Measurements from ENCODE around the gene GEMIN5. TPM values are rescaled to one million over a fixed set of nuclear protein-coding genes. Genes with fewer than 3 reads are reported as not detected.

GEMIN5 gene
- total and polyA plus RNA-seq, 2 of the 8 experiments (the other 6 are each of a cell fraction or from before 2014, with no cell fraction given), result 12.8 to 47.0 TPM

GRCh38 chr5:154863291-154864080 is 74.5 kb downstream of the GEMIN5 start:
- no peaks in the 10 kb centered on the region for H3K27me3 ChIP-seq (replicated peaks in 1 of 4; ENCODE audit: control insufficient read depth in 3 of 4, extremely low read depth in 1 of 4, insufficient read depth in 3 of 4, low read length in 3 of 4)
- no peak overlapping the region for H2BK15ac ChIP-seq (ENCODE audit: low read length)
- no peak for DNase-seq (ENCODE audit: low read depth in 1 of 2, low spot score in 2 of 2)
- no peak overlapping the region; the same call in 1 of the 2 replicates for H3K27ac ChIP-seq (ENCODE audit: low read depth, low read length)
- H3K4me2 ChIP-seq (ENCODE audit: insufficient read depth in 1 of 2, low read depth in 2 of 2, low read length in 2 of 2), result no peak overlapping the region
- POLR2A ChIA-PET (ENCODE audit: partially characterized antibody), result interaction anchor here (1.0 kb wide), 1 partner anchor 10 kb away, joined by 3 read pairs; no protein-coding TSS in a partner anchor
- H3K56ac ChIP-seq (replicated peaks; ENCODE audit: insufficient read length, low read depth, low read length), result no peak overlapping the region
- H4K8ac ChIP-seq (ENCODE audit: extremely low read depth, insufficient read depth, low read length), result no peak overlapping the region
- H3K4ac ChIP-seq (replicated peaks; ENCODE audit: insufficient read length, low read depth, low read length), result no peak overlapping the region
- no peak overlapping the region for H2BK20ac ChIP-seq (ENCODE audit: low read length)
- H2AFZ ChIP-seq (ENCODE audit: low read length), result no peak overlapping the region
- H3K18ac ChIP-seq (ENCODE audit: extremely low read depth, low read length), result no peak overlapping the region
- FAIRE-seq, result no peak
- H3K14ac ChIP-seq (ENCODE audit: insufficient read length), result no peak overlapping the region
- no peak overlapping the region for H3K4me3 ChIP-seq (ENCODE audit: extremely low read depth in 1 of 4, insufficient read depth in 2 of 4, low read depth in 3 of 4, low read length in 4 of 4)
- no peaks in the 10 kb centered on the region; the same call in 1 of the 2 replicates for H3K23me2 ChIP-seq (ENCODE audit: low read depth, low read length)
- 92% methylated on average over 7 of the region's 7 CpGs; no CpG with 5 or more reads in 1 of the 2 experiments for WGBS, 2 experiments (ENCODE audit: extremely low coverage in 1 of 2, insufficient coverage in 1 of 2, insufficient read length in 1 of 2, insufficient replicate concordance in 2 of 2, low coverage in 1 of 2, low lambda C conversion rate in 2 of 2, missing lambda C conversion rate in 1 of 2)
- no peak overlapping the region for H3K9ac ChIP-seq (replicated peaks in 1 of 4; ENCODE audit: extremely low read depth in 1 of 4, low read depth in 3 of 4, low read length in 3 of 4)
- H3K4me1 ChIP-seq (replicated peaks in 1 of 4; ENCODE audit: control insufficient read depth in 3 of 4, insufficient read depth in 4 of 4, low read length in 3 of 4), result peaks cover 0 to 9% (median 4%) of the 10 kb centered on the region in 4 experiments; a peak in 4 of 7 replicates
- H2BK120ac ChIP-seq (replicated peaks; ENCODE audit: low read depth, low read length), result no peak overlapping the region
- H3K79me2 ChIP-seq (ENCODE audit: control insufficient read depth in 1 of 2, insufficient read depth in 2 of 2, low read length in 2 of 2), result peaks cover 22 to 63% of the 10 kb centered on the region in 2 experiments
- CTCF ChIA-PET (ENCODE audit: partially characterized antibody), result interaction anchor here (1.2 to 1.5 kb wide), 3 partner anchors 23 to 82 kb away, joined by 3 read pairs; no protein-coding TSS in a partner anchor
- H2AK5ac ChIP-seq (ENCODE audit: low read depth, low read length), result no peak overlapping the region
- H4K91ac ChIP-seq (replicated peaks; ENCODE audit: insufficient read length, low read length), result no peak overlapping the region
- H3K9me3 ChIP-seq (ENCODE audit: insufficient read depth in 2 of 2, low read depth in 1 of 2, low read length in 1 of 2), result no peaks in the 10 kb centered on the region
- no peak overlapping the region for H4K5ac ChIP-seq (ENCODE audit: insufficient read length, low read depth, low read length)
- H2BK5ac ChIP-seq (ENCODE audit: low read depth, low read length), result no peak overlapping the region
- TF ChIP-seq RAD21 (IDR thresholded peaks at IDR 0.05 in 1 of 2, conservative IDR thresholded peaks at IDR 0.05 in 1 of 2; ENCODE audit: low read depth in 2 of 2, low read length in 2 of 2) (no peak), MAX (IDR thresholded peaks at IDR 0.05) (no peak), BRCA1 (IDR thresholded peaks at IDR 0.05; ENCODE audit: low read depth, low read length) (no peak), EP300 (IDR thresholded peaks at IDR 0.05; ENCODE audit: borderline replicate concordance in 1 of 2, low read depth in 2 of 2, low read length in 2 of 2) (no peak), TAF7 (optimal IDR thresholded peaks at IDR 0.05; ENCODE audit: borderline replicate concordance, low read depth, low read length) (no peak)
- peaks cover 7 to 40% (median 20%) of the 10 kb centered on the region in 4 experiments for H3K36me3 ChIP-seq (ENCODE audit: control insufficient read depth in 2 of 4, insufficient read depth in 4 of 4, low read length in 3 of 4)
- H3K23ac ChIP-seq (ENCODE audit: insufficient read length), result no peak overlapping the region
- peaks cover 5% of the 10 kb centered on the region; the same call in 1 of the 2 replicates for H3K79me1 ChIP-seq (ENCODE audit: low read depth, low read length)
- peaks cover 3 to 7% of the 10 kb centered on the region in 2 experiments for H4K20me1 ChIP-seq (replicated peaks in 1 of 2; ENCODE audit: control insufficient read depth in 1 of 2, insufficient read depth in 2 of 2, low read length in 2 of 2)
- H2BK12ac ChIP-seq (ENCODE audit: low read depth, low read length), result no peak overlapping the region

Measured in H1 (cell line).